A549 (cell line): ENCODE results near the gene TMEM179. TPM values are rescaled to one million over a fixed set of nuclear protein-coding genes. Genes with fewer than 3 reads are reported as not detected.

Experiments
- ATAC-seq, 2 experiments: fragments of 200-7000 bp in 1 of 2; fragments of >200 bp in 1 of 2; cut with Nextera tagmentation in 1 of 2; cut with Tn5 transposase in 1 of 2; 3 replicates each; pipeline versions ENCODE4 v1.8.0 to v1.9.1; 2018 to 2020; ENCODE audit warnings: mild to moderate bottlenecking in 1 of 2, moderate library complexity in 1 of 2
- CTCF ChIA-PET: fragments of 300-600 bp; sonication (Branson Sonifier 250); formaldehyde crosslinking; extraction: SDS; loops from one replicate; lab custom pipeline; 2021; ENCODE audit warnings: antibody characterized with exemption, inconsistent platforms; lab: Yijun Ruan, JAX
- POLR2A ChIA-PET: fragments of 350-600 bp; formaldehyde crosslinking; extraction: SDS; loops from one replicate; lab custom pipeline; 2021; ENCODE audit warnings: antibody characterized with exemption, inconsistent platforms; lab: Yijun Ruan, JAX
- DNase-seq, 2 experiments: peaks; one replicate each; pipeline versions ENCODE4 v3.0.0 to v3.0.0-alpha.2; 2011 to 2016; ENCODE audit warnings: low read depth in 1 of 2, low spot score in 1 of 2
- FAIRE-seq: peaks from 2 replicates; lab custom pipeline; 2011; peaks lifted over from hg19 to GRCh38; lab: Jason Lieb, UNC
- H3K27ac ChIP-seq, 2 experiments: fragments of >200 bp; sonication (Bioruptor Twin); formaldehyde crosslinking; 3 replicates each; pipeline ENCODE4 v1.5.1; 2016 to 2017
- H3K4me1 ChIP-seq: fragments of >200 bp; sonication (Bioruptor Twin); formaldehyde crosslinking; 3 replicates; pipeline ENCODE4 v1.6.1; 2016
- H3K4me2 ChIP-seq: fragments of >200 bp; sonication (Bioruptor Twin); formaldehyde crosslinking; 3 replicates; pipeline ENCODE4 v1.6.1; 2016
- H3K4me3 ChIP-seq: fragments of >200 bp; sonication (Bioruptor Twin); formaldehyde crosslinking; 3 replicates; pipeline ENCODE4 v1.5.1; 2016
- H3K9me3 ChIP-seq: fragments of >200 bp; sonication (Bioruptor Twin); formaldehyde crosslinking; 3 replicates; pipeline ENCODE4 v1.6.1; 2016
- BCL3 ChIP-seq: fragments of >200 bp; sonication (Bioruptor Twin); formaldehyde crosslinking; IDR thresholded peaks from 3 replicates; pipeline ENCODE4 v1.6.1; 2016
- BHLHE40 ChIP-seq: IDR thresholded peaks from 2 replicates; pipeline ENCODE4 v1.6.1; 2012; ENCODE audit warnings: low read depth, low read length, inconsistent platforms
- CBX2 ChIP-seq: fragments of 200-600 bp; sonication (generic); IDR thresholded peaks from 2 replicates; pipeline ENCODE4 v1.6.1; 2016; ENCODE audit warnings: low read depth, mild to moderate bottlenecking, borderline replicate concordance
- CTCF ChIP-seq: fragments of >200 bp; sonication (Bioruptor Twin); formaldehyde crosslinking; IDR thresholded peaks from 3 replicates; pipeline ENCODE4 v1.5.1; 2016
- EP300 ChIP-seq, 2 experiments: fragments of >200 bp; sonication (Bioruptor Twin); formaldehyde crosslinking; IDR thresholded peaks; 2 replicates in 1 of 2; 3 replicates in 1 of 2; pipeline ENCODE4 v1.6.1; 2016 to 2017
- ESRRA ChIP-seq: fragments of 150-350 bp; IDR thresholded peaks from 2 replicates; pipeline ENCODE4 v1.6.1; 2014; ENCODE audit warnings: mild to moderate bottlenecking, low read length, borderline replicate concordance
- FOSL2 ChIP-seq, 2 experiments: fragments of 450-650 bp in 1 of 2; fragments of >200 bp in 1 of 2; sonication (Bioruptor Twin) in 1 of 2; formaldehyde crosslinking; IDR thresholded peaks; 2 replicates each; pipeline versions ENCODE4 v1.5.0 to v1.6.1; 2016 to 2020; ENCODE audit warnings: mild to moderate bottlenecking in 1 of 2, moderate library complexity in 1 of 2
- HDAC2 ChIP-seq: fragments of 200-600 bp; sonication (generic); IDR thresholded peaks from 2 replicates; pipeline ENCODE4 v1.6.1; 2016
- HEYL ChIP-seq: fragments of 250-450 bp; sonication (Bioruptor Pico); IDR thresholded peaks from 2 replicates; pipeline ENCODE4 v1.8.0; 2021; ENCODE audit warnings: mild to moderate bottlenecking, moderate library complexity
- HOXB5 ChIP-seq: fragments of 250-450 bp; sonication (Bioruptor Pico); IDR thresholded peaks from 2 replicates; pipeline ENCODE4 v1.5.0; 2020; ENCODE audit warnings: mild to moderate bottlenecking, moderate library complexity
- JUNB ChIP-seq: fragments of >200 bp; sonication (Bioruptor Twin); formaldehyde crosslinking; IDR thresholded peaks from 2 replicates; pipeline ENCODE4 v1.6.1; 2016
- KDM5A ChIP-seq: fragments of 200-600 bp; sonication (generic); IDR thresholded peaks from 2 replicates; pipeline ENCODE4 v1.6.1; 2016; ENCODE audit warnings: antibody characterized with exemption, mild to moderate bottlenecking
- PBX3 ChIP-seq: IDR thresholded peaks from 2 replicates; pipeline ENCODE4 v1.6.1; 2012
- PHF8 ChIP-seq: fragments of 200-600 bp; sonication (generic); IDR thresholded peaks from 2 replicates; pipeline ENCODE4 v1.6.1; 2016; ENCODE audit warnings: low read depth, mild to moderate bottlenecking, antibody characterized with exemption, moderate library complexity, borderline replicate concordance
- POLR2A ChIP-seq: IDR thresholded peaks from 2 replicates; pipeline ENCODE4 v1.6.1; 2012; ENCODE audit warnings: mild to moderate bottlenecking, low read length
- RARB ChIP-seq: fragments of 250-450 bp; sonication (Bioruptor Pico); IDR thresholded peaks from 2 replicates; pipeline ENCODE4 v1.8.0; 2021; ENCODE audit warnings: mild to moderate bottlenecking, moderate library complexity
- SMC3 ChIP-seq: fragments of >200 bp; sonication (Bioruptor Twin); formaldehyde crosslinking; IDR thresholded peaks from 3 replicates; pipeline ENCODE4 v1.6.1; 2018; ENCODE audit warnings: inconsistent platforms
- TFCP2L1 ChIP-seq: fragments of 250-450 bp; sonication (Bioruptor Pico); IDR thresholded peaks from 2 replicates; pipeline ENCODE4 v1.5.0; 2021; ENCODE audit warnings: mild to moderate bottlenecking
- TP53 ChIP-seq: fragments of 250-450 bp; sonication (Bioruptor Pico); IDR thresholded peaks from 2 replicates; pipeline ENCODE4 v1.5.0; 2021; ENCODE audit warnings: mild to moderate bottlenecking, moderate library complexity
- USF2 ChIP-seq: fragments of 450-650 bp; IDR thresholded peaks from 2 replicates; pipeline ENCODE4 v1.6.1; 2014; ENCODE audit warnings: antibody characterized with exemption
- ZC3H11A ChIP-seq: fragments of 450-650 bp; IDR thresholded peaks from 2 replicates; pipeline ENCODE4 v1.6.1; 2014; ENCODE audit warnings: antibody characterized with exemption, mild to moderate bottlenecking
- WGBS: methylation state at CpG from one replicate; pipeline ENCODE4 v1.1.6; 2017; ENCODE audit errors: missing lambda C conversion rate; 5-methylcytosine and 5-hydroxymethylcytosine counted together
- polyA plus RNA-seq, 4 experiments: library from polyadenylated mRNA; depleted of rRNA in 3 of 4; stranded (reverse); fragments of >200 nt; fragmentation: RNase III in 1 of 4; extraction: RNeasy Plus Mini Kit Qiagen cat#74134 plus additional on column Dnase treatment in 1 of 4; gene quantifications; 2 replicates in 3 of 4; 3 replicates in 1 of 4; pipeline ENCODE4 v1.2.3, GENCODE V29; 2011 to 2017
- TF ChIP-seq, protein P1 (sequence below): fragments of 150-350 bp; IDR thresholded peaks from 2 replicates; pipeline ENCODE4 v1.6.1; 2014; ENCODE audit warnings: low read depth, mild to moderate bottlenecking, low read length
- TF ChIP-seq, protein P2 (sequence below): IDR thresholded peaks from 2 replicates; pipeline ENCODE4 v1.6.1; 2012
- TF ChIP-seq, protein P3 (sequence below): IDR thresholded peaks from 2 replicates; pipeline ENCODE4 v1.6.1; 2012; ENCODE audit warnings: low read depth, borderline replicate concordance

TMEM179 gene
- polyA plus RNA-seq, 2 of the 4 experiments (the other 2 are of a cell fraction) = 0.63 TPM; not detected in 1

DNA sequence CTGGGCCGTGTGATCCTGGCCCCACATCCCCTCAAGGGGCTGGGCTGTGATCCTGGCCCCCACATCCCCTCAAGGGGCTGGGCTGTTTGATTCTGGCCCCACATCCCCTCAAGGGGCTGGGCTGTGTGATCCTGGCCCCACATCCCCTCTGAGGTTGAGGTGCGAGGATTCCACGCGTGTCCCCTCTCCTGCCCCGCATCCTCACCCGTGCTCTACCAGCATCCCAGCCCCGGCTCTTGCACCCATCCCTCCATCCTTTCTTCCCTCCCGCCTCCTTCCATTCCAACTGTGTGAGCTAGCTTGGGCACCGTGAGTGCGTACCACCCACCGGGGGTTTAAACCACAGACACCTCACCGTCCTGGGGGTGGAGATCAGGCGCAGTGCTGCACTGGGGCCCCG, 31.1 kb upstream of the TMEM179 start:
- ATAC-seq (no peak), FAIRE-seq (no peak), DNase-seq (no peak)
- 59% methylated on average over 14 of the region's 14 CpGs for WGBS
- Histone ChIP-seq H3K4me3 (no peak overlapping the region), H3K4me1 (peaks cover 11% of the 10 kb centered on the region; the same call in 1 of the 3 replicates), H3K9me3 (no peaks in the 10 kb centered on the region), H3K27ac (no peak overlapping the region), H3K4me2 (no peak overlapping the region)
- no peak for TF ChIP-seq TP53 (CRISPR knock-in tag)
- TF ChIP-seq KDM5A = no peak
- TF ChIP-seq ZC3H11A = no peak
- TF ChIP-seq JUNB = no peak
- no peak for TF ChIP-seq PHF8
- TF ChIP-seq, protein P1, sequence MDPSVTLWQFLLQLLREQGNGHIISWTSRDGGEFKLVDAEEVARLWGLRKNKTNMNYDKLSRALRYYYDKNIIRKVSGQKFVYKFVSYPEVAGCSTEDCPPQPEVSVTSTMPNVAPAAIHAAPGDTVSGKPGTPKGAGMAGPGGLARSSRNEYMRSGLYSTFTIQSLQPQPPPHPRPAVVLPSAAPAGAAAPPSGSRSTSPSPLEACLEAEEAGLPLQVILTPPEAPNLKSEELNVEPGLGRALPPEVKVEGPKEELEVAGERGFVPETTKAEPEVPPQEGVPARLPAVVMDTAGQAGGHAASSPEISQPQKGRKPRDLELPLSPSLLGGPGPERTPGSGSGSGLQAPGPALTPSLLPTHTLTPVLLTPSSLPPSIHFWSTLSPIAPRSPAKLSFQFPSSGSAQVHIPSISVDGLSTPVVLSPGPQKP = no peak
- TF ChIP-seq RARB (CRISPR knock-in tag) = no peak
- TF ChIP-seq BCL3 = no peak
- no peak for TF ChIP-seq CBX2
- ChIA-PET POLR2A (no interaction called here), CTCF (interaction anchor here (1.0 to 1.8 kb wide), 2 partner anchors 46 to 541 kb away, joined by 3 to 5 read pairs; no protein-coding TSS in a partner anchor)

DNA sequence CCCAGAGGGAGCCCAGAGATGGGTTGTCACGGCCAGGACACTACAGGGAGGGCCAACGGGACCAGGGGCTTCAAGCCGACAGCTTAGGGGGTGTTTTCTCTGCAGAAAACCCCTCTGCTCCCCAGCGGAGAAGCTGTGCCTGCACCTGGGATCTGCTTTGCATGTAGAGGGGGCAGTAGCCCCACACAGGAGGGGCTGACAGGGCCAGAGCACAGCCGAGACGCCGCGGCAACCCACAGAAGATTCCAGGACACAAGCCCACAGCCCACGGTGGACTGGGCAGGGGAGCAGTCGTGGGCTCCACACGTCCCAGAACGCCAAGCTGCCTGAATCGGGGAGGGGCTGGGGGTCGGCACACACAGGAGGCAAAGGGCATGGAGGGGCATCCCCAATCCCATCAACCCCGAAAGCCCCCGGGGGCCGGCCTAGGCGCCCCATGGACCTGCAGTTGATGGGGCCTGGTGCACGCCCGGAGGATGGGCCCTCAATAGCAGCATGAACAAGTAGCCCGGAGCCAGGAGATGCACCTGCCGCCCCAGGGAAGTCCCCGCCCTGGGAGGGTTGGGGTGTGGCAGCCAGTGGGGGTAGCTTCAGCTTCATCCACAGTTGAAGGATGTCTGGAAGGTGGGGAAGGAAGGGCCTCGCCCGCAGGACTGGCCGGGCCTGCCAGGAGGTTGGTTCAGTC, 30.5 kb upstream of the TMEM179 start:
- ATAC-seq (no peak), DNase-seq (no peak), FAIRE-seq (no peak)
- H3K27ac ChIP-seq = no peak overlapping the region
- no peak overlapping the region for H3K4me2 ChIP-seq
- ChIA-PET CTCF (interaction anchor here (0.6 to 1.8 kb wide), 3 partner anchors 46 to 655 kb away, joined by 3 to 5 read pairs (median 3); no protein-coding TSS in a partner anchor), POLR2A (no interaction called here)
- no peak overlapping the region for H3K4me3 ChIP-seq
- H3K4me1 ChIP-seq = peaks cover 8% of the 10 kb centered on the region; the same call in 1 of the 3 replicates
- H3K9me3 ChIP-seq = no peaks in the 10 kb centered on the region
- TF ChIP-seq ZC3H11A = no peak
- TF ChIP-seq, protein P2, sequence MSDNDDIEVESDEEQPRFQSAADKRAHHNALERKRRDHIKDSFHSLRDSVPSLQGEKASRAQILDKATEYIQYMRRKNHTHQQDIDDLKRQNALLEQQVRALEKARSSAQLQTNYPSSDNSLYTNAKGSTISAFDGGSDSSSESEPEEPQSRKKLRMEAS = no peak
- WGBS = 43% methylated on average over 18 of the region's 26 CpGs

GRCh38 chr14:104634138-104634760, 29.7 kb upstream of the TMEM179 start:
- POLR2A ChIA-PET = no interaction called here
- FAIRE-seq (no peak), ATAC-seq (no peak), DNase-seq (no peak)
- Histone ChIP-seq H3K9me3 (peaks cover 5% of the 10 kb centered on the region; the same call in 2 of the 3 replicates), H3K4me1 (0 out of 3 replicates have a peak, but pooled peaks cover 8% of the 10 kb centered on the region), H3K27ac (no peak overlapping the region), H3K4me2 (no peak overlapping the region), H3K4me3 (no peak overlapping the region)
- 53% methylated on average over 5 of the region's 20 CpGs for WGBS
- CTCF ChIA-PET = interaction anchor here (1.1 to 1.6 kb wide), 2 partner anchors 70 to 557 kb away, joined by 3 to 6 read pairs; no protein-coding TSS in a partner anchor
- TF ChIP-seq PHF8 (no peak), CTCF (no peak), ZC3H11A (no peak), EP300 (IDR thresholded peaks at IDR 0.05) (no peak), FOSL2 (IDR thresholded peaks at IDR 0.05) (no peak), FOSL2 (CRISPR knock-in tag; IDR thresholded peaks at IDR 0.05) (no peak), JUNB (no peak), HDAC2 (no peak), POLR2A (no peak), CBX2 (no peak), USF2 (no peak), HEYL (CRISPR knock-in tag) (no peak), ESRRA (no peak), TFCP2L1 (no peak), PBX3 (no peak), HOXB5 (CRISPR knock-in tag) (no peak), SMC3 (no peak), BHLHE40 (no peak)
- TF ChIP-seq, protein P3, sequence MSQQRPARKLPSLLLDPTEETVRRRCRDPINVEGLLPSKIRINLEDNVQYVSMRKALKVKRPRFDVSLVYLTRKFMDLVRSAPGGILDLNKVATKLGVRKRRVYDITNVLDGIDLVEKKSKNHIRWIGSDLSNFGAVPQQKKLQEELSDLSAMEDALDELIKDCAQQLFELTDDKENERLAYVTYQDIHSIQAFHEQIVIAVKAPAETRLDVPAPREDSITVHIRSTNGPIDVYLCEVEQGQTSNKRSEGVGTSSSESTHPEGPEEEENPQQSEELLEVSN = no peak
